GM20000 (cell line): ENCODE results near the gene SEMA7A.
"Not testable (repeated sequence)": the region's sequence is repeated elsewhere in the genome, so short reads cannot be mapped to it uniquely, and the experiment has no call there.

Experiments used
- DNase-seq: peaks from one replicate; pipeline ENCODE4 v3.0.0; 2012; ENCODE audit warnings: low spot score
- CTCF ChIP-seq: IDR thresholded peaks from 2 replicates; pipeline ENCODE4 v1.5.1; 2012; ENCODE audit warnings: mild to moderate bottlenecking, control low read depth; ENCODE audit errors: extremely low read depth, missing control alignments

The SEMA7A gene

DNA sequence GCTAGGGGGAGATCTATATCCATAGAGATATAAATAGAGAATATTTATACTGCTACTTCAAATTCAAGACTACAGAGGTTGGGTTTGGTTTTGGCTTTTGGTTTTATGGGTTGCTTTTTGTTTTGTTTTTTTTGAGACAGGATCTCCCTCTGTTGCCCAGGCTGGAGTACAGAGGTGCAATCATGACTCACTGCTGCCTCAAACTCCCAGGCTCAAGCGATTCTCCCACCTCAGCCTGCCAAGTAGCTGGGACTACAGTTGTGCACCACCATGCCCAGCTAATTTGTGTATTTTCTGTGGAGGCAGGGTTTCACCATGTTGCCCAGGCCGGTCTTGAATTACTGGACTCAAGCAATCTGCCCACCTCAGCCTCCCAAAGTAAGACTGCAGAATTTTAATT is 31.1 kb upstream of the SEMA7A start:
- TF ChIP-seq CTCF, result no peak
- no peak for DNase-seq

- TF ChIP-seq CTCF, result no peak
- no peak for DNase-seq
Measured at GRCh38 chr15:74464216-74464615, 30.5 kb upstream of the SEMA7A start.

GRCh38 chr15:74463634-74464033 is 29.9 kb upstream of the SEMA7A start:
- no peak for TF ChIP-seq CTCF
- DNase-seq, result no peak

- no peak for TF ChIP-seq CTCF
- DNase-seq, result no peak
Measured at GRCh38 chr15:74461847-74462511, 28.2 kb upstream of the SEMA7A start.

- peak; percentile 93 for DNase-seq
Measured at GRCh38 chr15:74460871-74461846, 27.4 kb upstream of the SEMA7A start, which contains the start of gene UBL7. UBL7 (minus strand) TSS chr15:74461160; CDS start chr15:74458867, 2,293 bp downstream.

GRCh38 chr15:74460298-74460697 is 26.5 kb upstream of the SEMA7A start:
- peak; percentile 55 for DNase-seq
- TF ChIP-seq CTCF, result no peak

More at GRCh38 chr15:74460871-74461846, 27.4 kb upstream of the SEMA7A start, which contains the start of gene UBL7:
- no peak for TF ChIP-seq CTCF

DNA sequence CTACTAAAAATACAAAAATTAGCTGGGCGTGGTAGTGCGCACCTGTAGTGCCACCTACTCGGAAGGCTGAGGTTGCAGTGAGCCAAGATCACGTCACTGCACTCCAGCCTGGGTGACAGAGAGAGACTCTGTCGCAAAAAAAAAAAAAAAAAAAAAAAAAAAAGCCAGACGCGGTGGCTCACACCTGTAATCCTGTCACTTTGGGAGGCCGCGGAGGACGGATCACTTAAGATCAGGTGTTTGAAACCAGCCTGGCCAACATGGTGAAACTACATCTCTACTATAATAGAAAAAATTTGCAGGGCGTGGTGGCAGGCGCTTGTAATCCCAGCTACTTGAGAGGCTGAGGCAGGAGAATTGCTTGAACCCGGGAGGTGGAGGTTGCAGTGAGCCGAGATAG is 26.0 kb upstream of the SEMA7A start:
- not testable (repeated sequence) for DNase-seq
